HG02763 (cell line): Measurements from ENCODE around the gene GAGE1.
"Not testable (repeated sequence)": the region's sequence is repeated elsewhere in the genome, so short reads cannot be mapped to it uniquely, and the experiment has no call there.

ENCODE experiments used
- ATAC-seq: cut with Tn5 transposase; IDR thresholded peaks from one replicate; pipeline ENCODE4 v1.9.1; 2021; ENCODE audit warnings: mild to moderate bottlenecking, moderate library complexity; ENCODE audit not compliant: unreplicated experiment

GAGE1 gene, protein sequence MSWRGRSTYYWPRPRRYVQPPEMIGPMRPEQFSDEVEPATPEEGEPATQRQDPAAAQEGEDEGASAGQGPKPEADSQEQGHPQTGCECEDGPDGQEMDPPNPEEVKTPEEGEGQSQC

DNA sequence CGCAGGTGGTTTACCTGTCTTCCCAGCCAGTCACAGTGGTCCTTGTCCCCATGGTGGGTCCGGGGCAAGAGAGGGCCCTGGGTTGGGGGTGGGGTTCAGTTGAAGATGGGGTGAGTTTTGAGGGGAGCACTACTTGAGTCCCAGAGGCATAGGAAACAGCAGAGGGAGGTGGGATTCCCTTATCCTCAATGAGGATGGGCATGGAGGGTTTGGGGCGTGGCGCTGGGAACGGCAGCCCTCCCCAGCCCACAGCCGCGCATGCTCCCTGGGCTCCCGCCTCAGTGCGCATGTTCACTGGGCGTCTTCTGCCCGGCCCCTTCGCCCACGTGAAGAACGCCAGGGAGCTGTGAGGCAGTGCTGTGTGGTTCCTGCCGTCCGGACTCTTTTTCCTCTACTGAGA, at the start of gene GAGE1:
GAGE1 (plus strand) TSS at position 301 of the 400 bp plus-strand sequence. CDS start 1,155 bp downstream, outside the sequence.
- not testable (repeated sequence) for ATAC-seq

DNA sequence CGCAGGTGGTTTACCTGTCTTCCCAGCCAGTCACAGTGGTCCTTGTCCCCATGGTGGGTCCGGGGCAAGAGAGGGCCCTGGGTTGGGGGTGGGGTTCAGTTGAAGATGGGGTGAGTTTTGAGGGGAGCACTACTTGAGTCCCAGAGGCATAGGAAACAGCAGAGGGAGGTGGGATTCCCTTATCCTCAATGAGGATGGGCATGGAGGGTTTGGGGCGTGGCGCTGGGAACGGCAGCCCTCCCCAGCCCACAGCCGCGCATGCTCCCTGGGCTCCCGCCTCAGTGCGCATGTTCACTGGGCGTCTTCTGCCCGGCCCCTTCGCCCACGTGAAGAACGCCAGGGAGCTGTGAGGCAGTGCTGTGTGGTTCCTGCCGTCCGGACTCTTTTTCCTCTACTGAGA, 47.8 kb upstream of the GAGE1 start, which contains the start of gene GAGE12E:
GAGE12E (plus strand) TSS at position 301 of the 400 bp plus-strand sequence. CDS start 1,155 bp downstream, outside the sequence.
- not testable (repeated sequence) for ATAC-seq

DNA sequence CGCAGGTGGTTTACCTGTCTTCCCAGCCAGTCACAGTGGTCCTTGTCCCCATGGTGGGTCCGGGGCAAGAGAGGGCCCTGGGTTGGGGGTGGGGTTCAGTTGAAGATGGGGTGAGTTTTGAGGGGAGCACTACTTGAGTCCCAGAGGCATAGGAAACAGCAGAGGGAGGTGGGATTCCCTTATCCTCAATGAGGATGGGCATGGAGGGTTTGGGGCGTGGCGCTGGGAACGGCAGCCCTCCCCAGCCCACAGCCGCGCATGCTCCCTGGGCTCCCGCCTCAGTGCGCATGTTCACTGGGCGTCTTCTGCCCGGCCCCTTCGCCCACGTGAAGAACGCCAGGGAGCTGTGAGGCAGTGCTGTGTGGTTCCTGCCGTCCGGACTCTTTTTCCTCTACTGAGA, 38.3 kb upstream of the GAGE1 start, which contains the start of gene GAGE12F:
GAGE12F (plus strand) TSS at position 301 of the 400 bp plus-strand sequence. CDS start 1,155 bp downstream, outside the sequence.
- not testable (repeated sequence) for ATAC-seq

DNA sequence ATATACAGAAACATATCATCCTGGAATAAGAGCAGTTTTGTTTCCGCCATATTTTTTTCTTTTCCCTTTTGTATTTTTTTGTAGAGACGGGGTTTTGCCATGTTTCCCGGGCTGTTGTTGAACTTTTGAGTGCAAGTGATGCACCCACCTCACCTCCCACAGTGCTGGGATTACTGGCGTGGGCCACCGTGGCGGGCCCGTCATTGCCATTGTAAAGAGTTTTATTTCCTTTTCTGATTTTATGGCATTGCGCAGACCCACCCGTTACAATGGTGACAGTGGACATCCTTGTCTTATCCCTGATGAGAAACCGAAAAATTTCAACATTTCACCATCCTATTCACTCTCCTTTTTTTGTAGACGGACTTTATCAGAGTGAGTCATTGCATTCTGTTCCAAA, 30.1 kb upstream of the GAGE1 start:
- not testable (repeated sequence) for ATAC-seq

DNA sequence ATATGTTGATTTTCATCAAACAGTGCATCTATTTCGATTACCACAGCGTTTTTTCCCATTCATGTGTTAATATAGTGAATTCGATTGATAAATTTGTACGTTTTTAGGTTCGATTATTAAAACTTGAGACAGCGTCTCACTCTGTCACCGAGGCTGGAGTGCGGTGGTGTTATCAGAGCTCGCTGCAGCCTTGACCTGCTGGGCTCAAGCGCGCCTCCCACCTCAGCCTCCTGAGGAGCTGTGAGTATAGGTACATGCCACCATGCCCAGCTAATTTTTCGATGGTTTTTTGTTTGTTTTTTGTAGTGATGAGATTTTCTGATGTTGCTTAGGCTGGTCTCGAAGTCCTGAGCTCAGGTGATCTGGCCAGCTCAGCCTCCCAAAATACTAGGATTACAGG, 29.7 kb upstream of the GAGE1 start:
- ATAC-seq = not testable (repeated sequence)

DNA sequence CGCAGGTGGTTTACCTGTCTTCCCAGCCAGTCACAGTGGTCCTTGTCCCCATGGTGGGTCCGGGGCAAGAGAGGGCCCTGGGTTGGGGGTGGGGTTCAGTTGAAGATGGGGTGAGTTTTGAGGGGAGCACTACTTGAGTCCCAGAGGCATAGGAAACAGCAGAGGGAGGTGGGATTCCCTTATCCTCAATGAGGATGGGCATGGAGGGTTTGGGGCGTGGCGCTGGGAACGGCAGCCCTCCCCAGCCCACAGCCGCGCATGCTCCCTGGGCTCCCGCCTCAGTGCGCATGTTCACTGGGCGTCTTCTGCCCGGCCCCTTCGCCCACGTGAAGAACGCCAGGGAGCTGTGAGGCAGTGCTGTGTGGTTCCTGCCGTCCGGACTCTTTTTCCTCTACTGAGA, 28.7 kb upstream of the GAGE1 start, which contains the start of gene GAGE12G:
GAGE12G (plus strand) TSS at position 301 of the 400 bp plus-strand sequence. CDS start 1,155 bp downstream, outside the sequence.
- not testable (repeated sequence) for ATAC-seq

DNA sequence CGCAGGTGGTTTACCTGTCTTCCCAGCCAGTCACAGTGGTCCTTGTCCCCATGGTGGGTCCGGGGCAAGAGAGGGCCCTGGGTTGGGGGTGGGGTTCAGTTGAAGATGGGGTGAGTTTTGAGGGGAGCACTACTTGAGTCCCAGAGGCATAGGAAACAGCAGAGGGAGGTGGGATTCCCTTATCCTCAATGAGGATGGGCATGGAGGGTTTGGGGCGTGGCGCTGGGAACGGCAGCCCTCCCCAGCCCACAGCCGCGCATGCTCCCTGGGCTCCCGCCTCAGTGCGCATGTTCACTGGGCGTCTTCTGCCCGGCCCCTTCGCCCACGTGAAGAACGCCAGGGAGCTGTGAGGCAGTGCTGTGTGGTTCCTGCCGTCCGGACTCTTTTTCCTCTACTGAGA, 19.2 kb upstream of the GAGE1 start, which contains the start of gene GAGE12H:
GAGE12H (plus strand) TSS at position 301 of the 400 bp plus-strand sequence. CDS start 1,155 bp downstream, outside the sequence.
- ATAC-seq = not testable (repeated sequence)

DNA sequence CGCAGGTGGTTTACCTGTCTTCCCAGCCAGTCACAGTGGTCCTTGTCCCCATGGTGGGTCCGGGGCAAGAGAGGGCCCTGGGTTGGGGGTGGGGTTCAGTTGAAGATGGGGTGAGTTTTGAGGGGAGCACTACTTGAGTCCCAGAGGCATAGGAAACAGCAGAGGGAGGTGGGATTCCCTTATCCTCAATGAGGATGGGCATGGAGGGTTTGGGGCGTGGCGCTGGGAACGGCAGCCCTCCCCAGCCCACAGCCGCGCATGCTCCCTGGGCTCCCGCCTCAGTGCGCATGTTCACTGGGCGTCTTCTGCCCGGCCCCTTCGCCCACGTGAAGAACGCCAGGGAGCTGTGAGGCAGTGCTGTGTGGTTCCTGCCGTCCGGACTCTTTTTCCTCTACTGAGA, 9.6 kb upstream of the GAGE1 start, which contains the start of gene GAGE2A:
GAGE2A (plus strand) TSS at position 301 of the 400 bp plus-strand sequence. CDS start 1,155 bp downstream, outside the sequence.
- not testable (repeated sequence) for ATAC-seq

DNA sequence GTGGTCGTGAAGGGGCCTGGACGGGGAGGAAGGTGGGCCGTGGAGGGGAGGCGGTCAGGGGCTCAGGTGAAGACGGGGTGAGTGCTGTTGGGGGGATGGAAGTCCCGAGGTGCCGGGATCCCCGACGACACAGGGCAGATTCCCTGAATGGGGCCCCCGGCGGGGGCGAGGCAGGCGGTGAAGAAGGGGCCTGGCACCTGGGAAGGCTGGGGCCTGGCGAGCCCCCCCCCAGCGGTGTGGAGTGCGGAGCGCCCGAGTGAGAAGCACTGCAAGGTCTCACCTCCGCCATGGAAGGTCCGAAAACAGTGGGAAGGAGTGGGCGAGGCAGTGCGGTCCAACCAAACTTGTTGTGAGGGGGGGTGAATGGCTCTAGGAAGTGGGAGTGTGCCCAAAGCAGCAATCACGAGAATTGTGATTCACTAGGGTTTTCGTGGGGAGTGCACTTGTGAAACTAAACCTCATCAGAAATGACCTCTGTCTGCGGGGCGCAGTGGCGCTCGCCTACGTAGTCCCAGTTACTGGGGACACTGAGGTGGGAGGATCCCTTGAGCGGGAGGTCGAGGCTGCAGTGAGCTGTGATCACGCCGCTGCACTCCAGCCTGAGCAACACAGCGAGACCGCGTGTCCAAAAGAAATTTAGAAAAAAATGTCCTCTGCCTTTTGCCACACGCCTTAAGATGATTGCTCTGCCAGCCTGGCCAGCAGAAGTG, 8.9 kb upstream of the GAGE1 start:
- ATAC-seq = not testable (repeated sequence)

DNA sequence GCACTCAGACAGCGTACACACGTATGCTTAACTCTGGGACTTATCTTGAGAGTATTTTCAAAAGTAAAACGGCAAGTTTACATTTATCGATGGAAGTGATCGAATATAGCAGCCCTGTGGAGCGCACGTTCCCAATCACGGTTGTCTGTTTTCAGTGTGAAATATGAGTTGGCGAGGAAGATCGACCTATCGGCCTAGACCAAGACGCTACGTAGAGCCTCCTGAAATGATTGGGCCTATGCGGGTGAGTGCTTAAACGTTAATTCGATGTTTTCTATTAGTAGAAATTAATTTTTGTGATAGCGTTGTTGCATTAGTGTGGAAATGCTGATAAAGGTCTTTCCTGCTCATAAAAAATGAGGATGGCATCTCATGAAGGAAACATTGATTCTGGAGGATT, 8.3 kb upstream of the GAGE1 start:
- not testable (repeated sequence) for ATAC-seq

DNA sequence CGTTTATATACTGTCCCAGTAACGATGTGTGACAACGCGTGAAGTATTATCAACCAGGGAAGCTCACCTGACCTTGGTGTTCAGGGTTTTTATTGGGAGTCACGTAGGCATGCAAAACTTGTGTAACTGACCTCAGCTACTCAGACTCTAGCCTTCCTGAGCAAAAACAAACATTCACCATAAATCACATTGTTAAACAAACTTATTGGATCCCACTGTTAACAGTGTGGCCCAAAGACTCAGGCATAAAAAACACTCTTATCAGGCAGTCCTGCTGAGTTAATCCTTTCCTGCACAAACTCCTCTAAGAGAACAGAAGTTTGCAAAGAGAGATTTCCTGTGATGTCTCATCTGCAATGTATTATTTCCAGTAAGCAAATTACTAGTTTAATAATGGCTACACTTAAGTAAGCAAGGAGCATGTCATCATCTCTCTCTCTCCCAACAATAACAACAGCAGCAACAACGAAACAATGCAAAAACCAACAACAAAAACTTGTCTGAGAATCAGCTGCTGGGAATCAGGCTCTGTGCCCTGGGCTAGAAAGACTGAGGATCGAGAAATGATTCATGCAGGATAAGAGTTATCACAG, 12.0 kb downstream of the GAGE1 start:
- no peak for ATAC-seq

DNA sequence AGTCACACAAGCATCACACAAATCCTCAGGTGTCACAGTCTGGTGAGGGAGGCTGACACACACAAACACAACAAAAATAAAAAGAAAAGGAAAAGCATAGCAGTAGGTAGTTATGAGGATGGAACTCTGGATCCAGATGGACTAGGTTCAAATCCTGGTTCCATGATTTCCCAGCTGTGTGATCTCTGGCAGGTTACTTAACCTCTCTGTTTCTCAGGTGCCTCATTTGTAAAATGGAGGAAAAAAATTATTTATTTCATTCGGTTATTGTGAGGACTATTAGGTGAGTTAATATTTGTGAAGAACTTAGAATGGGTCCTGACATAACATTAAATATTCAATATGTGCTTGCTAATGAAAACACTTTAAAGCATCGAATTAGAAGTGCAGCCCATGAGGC, 19.8 kb downstream of the GAGE1 start:
- no peak for ATAC-seq

DNA sequence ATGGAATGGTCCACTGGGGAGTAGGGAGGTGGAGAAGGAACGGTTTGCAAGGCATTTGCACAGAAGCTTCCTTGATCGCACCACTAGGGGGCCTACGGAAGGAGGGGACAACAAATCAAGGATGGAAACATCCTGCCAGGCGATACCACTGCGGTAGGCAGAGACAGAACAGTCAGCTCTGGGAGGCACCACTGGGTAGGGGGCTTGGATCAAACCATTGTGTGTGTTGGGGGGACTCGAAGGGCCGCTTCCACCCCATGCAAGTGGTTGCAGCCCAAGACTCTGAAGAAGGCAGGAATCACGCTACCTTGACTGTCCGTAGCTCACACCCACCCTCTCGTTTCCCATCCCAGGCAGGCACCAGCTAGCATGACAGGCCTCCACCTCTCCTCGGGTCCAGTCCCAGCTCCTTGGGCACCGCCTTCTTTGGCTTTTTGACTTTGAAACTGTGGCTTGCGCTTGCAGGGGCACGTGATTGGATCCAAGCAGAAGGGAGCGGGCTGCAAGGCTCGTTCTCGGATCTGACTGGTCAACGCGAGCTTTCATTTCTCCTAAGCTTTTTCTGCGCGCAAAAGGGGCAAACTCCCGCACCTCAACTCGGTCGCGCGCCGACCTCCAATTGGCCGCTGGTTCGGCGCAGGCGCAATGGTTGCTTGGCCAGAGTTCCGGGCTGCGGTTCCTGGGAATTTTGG, 28.4 kb downstream of the GAGE1 start:
- no peak for ATAC-seq

DNA sequence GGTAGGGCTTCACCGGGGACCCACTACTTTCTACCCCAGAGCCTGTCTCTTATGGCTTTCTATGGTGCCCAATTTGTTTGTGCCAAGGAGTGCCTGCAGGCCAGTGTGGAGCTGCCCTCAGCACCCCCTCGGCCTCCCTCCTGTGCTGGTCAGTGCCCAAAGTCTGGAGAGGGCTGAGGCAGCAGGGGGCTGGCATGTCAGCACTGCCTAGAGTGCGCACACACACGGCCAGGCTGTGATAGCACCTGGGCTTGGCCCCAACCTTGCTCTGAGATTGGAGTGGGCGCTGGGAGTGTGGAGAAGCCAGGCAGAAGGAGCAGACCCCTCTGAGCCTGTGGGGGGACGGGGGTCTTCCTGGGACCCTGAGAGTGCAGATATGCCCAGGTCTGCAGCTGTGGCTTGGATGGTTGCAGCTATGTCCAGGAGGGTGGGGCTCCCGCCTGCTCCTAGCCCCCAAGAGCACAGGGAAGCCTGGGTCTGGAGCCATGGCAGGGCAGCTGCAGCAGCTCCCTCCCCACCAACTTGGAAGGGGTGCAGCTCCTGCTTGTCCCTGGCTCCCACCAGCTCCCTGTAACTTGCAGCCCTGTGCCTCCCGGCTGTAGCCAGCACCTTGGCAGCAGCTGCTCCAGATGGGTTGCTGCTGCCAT, 46.3 kb downstream of the GAGE1 start:
- ATAC-seq = no peak

DNA sequence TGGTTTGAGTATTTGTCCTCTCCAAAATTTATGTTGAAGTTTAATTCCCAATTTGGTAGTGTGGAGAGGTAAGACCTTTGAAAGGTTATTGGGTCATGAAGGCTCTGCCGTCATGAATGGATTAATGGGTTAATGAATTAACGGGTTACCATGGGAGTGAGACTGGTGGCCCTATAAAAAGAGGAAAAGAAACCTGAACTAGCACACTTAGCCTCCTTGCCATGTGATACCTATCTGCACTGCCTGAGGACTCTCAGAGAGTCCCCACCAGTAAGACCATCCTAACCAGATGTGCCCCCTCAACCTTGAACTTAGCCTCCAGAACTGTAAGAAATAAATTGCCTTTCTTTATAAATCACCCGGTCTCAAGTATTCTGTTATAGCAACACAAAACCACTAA, 57.7 kb downstream of the GAGE1 start:
- ATAC-seq = peak; percentile 60
